ENCODE data around the gene PRKN. TPM values are rescaled to one million over a fixed set of nuclear protein-coding genes. Genes with fewer than 3 reads are reported as not detected.

Gene PRKN
- total RNA-seq, 1 donor from 2014 or later, result 9.3 TPM

GRCh38 chr6:162618448-162619002 is 109.0 kb downstream of the PRKN start:
- DNase-seq (ENCODE audit: low spot score), result no peak

- DNase-seq (ENCODE audit: low spot score), result no peak
Observed at GRCh38 chr6:162615016-162615705, 112.4 kb downstream of the PRKN start.

GRCh38 chr6:162613310-162613709 is 114.3 kb downstream of the PRKN start:
- no peak for DNase-seq (ENCODE audit: low spot score)

GRCh38 chr6:162612613-162613012 is 115.0 kb downstream of the PRKN start:
- no peak for DNase-seq (ENCODE audit: low spot score)

GRCh38 chr6:162610351-162610750 is 117.2 kb downstream of the PRKN start:
- DNase-seq (ENCODE audit: low spot score), result no peak

- no peak for DNase-seq (ENCODE audit: low spot score)
Observed at GRCh38 chr6:162605881-162606280, 121.7 kb downstream of the PRKN start.

- DNase-seq (ENCODE audit: low spot score), result no peak
Observed at GRCh38 chr6:162603231-162604015, 124.1 kb downstream of the PRKN start.

GRCh38 chr6:162602759-162603158 is 124.8 kb downstream of the PRKN start:
- no peak for DNase-seq (ENCODE audit: low spot score)

GRCh38 chr6:162596676-162597075 is 130.9 kb downstream of the PRKN start:
- no peak for DNase-seq (ENCODE audit: low spot score)

GRCh38 chr6:162591517-162591916 is 136.0 kb downstream of the PRKN start:
- DNase-seq (ENCODE audit: low spot score), result no peak

GRCh38 chr6:162581988-162582780 is 145.4 kb downstream of the PRKN start:
- no peak for DNase-seq (ENCODE audit: low spot score)

GRCh38 chr6:162580619-162581018 is 146.9 kb downstream of the PRKN start:
- no peak for DNase-seq (ENCODE audit: low spot score)

- DNase-seq (ENCODE audit: low spot score), result no peak
Observed at GRCh38 chr6:162576016-162576415, 151.6 kb downstream of the PRKN start.

- DNase-seq (ENCODE audit: low spot score), result no peak
Observed at GRCh38 chr6:162572240-162572639, 155.3 kb downstream of the PRKN start.

- DNase-seq (ENCODE audit: low spot score), result no peak
Observed at GRCh38 chr6:162568266-162568665, 159.3 kb downstream of the PRKN start.

GRCh38 chr6:162562041-162562440 is 165.5 kb downstream of the PRKN start:
- no peak for DNase-seq (ENCODE audit: low spot score)

GRCh38 chr6:162560891-162561290 is 166.7 kb downstream of the PRKN start:
- DNase-seq (ENCODE audit: low spot score), result no peak

GRCh38 chr6:162554531-162554930 is 173.0 kb downstream of the PRKN start:
- DNase-seq (ENCODE audit: low spot score), result no peak

- DNase-seq (ENCODE audit: low spot score), result no peak
Observed at GRCh38 chr6:162546905-162547304, 180.7 kb downstream of the PRKN start.

GRCh38 chr6:162543221-162543620 is 184.3 kb downstream of the PRKN start:
- no peak for DNase-seq (ENCODE audit: low spot score)

GRCh38 chr6:162541019-162541601 is 186.5 kb downstream of the PRKN start:
- no peak for DNase-seq (ENCODE audit: low spot score)

GRCh38 chr6:162539321-162539720 is 188.2 kb downstream of the PRKN start:
- no peak for DNase-seq (ENCODE audit: low spot score)

All from mucosa of gallbladder (tissue), 1 donor.